Liver (tissue), 9 donors: ENCODE measurements around the gene SYNDIG1. TPM values are rescaled to one million over a fixed set of nuclear protein-coding genes. Genes with fewer than 3 reads are reported as not detected.
A peak's percentile ranks its signal among the peaks of the same experiment; 100 is the strongest.

ENCODE experiments used
- DNase-seq: peaks from one replicate; pipeline ENCODE4 v3.0.0-alpha.2; 2017; ENCODE audit warnings: low spot score
- H3K27ac ChIP-seq, 2 donors: one replicate each; pipeline ENCODE4 v1.7.0; 2013; ENCODE audit warnings: inconsistent platforms in 2 of 2, low read length in 2 of 2, control low read depth in 1 of 2, low read depth in 1 of 2, mild to moderate bottlenecking in 1 of 2
- H3K27me3 ChIP-seq, 4 donors: one replicate each; pipeline versions ENCODE4 v1.6.1 to v1.7.0; 2013; ENCODE audit warnings: low read length in 3 of 4, inconsistent platforms in 1 of 4, mild to moderate bottlenecking in 1 of 4, moderate library complexity in 1 of 4; ENCODE audit not compliant: control insufficient read depth in 4 of 4, insufficient read depth in 4 of 4
- H3K36me3 ChIP-seq, 4 donors: one replicate each; pipeline versions ENCODE4 v1.6.1 to v1.7.0; 2013; ENCODE audit warnings: low read length in 3 of 4, mild to moderate bottlenecking in 3 of 4, low read depth in 1 of 4, moderate library complexity in 1 of 4; ENCODE audit not compliant: control insufficient read depth in 4 of 4, insufficient read depth in 3 of 4
- H3K4me1 ChIP-seq, 4 donors: one replicate each; pipeline versions ENCODE4 v1.6.1 to v1.7.0; 2013; ENCODE audit warnings: low read length in 3 of 4, mild to moderate bottlenecking in 3 of 4, moderate library complexity in 1 of 4; ENCODE audit not compliant: control insufficient read depth in 4 of 4, insufficient read depth in 4 of 4
- H3K4me3 ChIP-seq, 3 donors: one replicate each; pipeline versions ENCODE4 v1.6.1 to v1.7.0; 2013; ENCODE audit warnings: low read length in 3 of 3, control low read depth in 1 of 3, low read depth in 1 of 3, mild to moderate bottlenecking in 1 of 3
- H3K9ac ChIP-seq, 2 donors: one replicate each; pipeline ENCODE4 v1.7.0; 2013; ENCODE audit warnings: low read length in 2 of 2, mild to moderate bottlenecking in 2 of 2, moderate library complexity in 2 of 2, control low read depth in 1 of 2, low read depth in 1 of 2
- H3K9me3 ChIP-seq, 4 donors: one replicate each; pipeline versions ENCODE4 v1.6.1 to v1.7.0; 2013; ENCODE audit warnings: low read length in 3 of 4; ENCODE audit not compliant: control insufficient read depth in 4 of 4
- EGR1 ChIP-seq, 2 donors: IDR thresholded peaks; 2 replicates each; pipeline ENCODE4 v1.6.1; 2016 to 2018; ENCODE audit warnings: antibody characterized with exemption in 2 of 2, low read depth in 2 of 2
- FOXA1 ChIP-seq: IDR thresholded peaks from 2 replicates; pipeline ENCODE4 v1.6.1; 2016; ENCODE audit warnings: antibody characterized with exemption
- FOXA2 ChIP-seq: IDR thresholded peaks from 2 replicates; pipeline ENCODE4 v1.6.1; 2016; ENCODE audit warnings: antibody characterized with exemption
- GABPA ChIP-seq, 2 donors: IDR thresholded peaks in 1 of 2; conservative IDR thresholded peaks in 1 of 2; 2 replicates each; pipeline ENCODE4 v1.6.1; 2016; ENCODE audit warnings: antibody characterized with exemption in 2 of 2, mild to moderate bottlenecking in 1 of 2, moderate library complexity in 1 of 2
- HNF4A ChIP-seq, 2 donors: conservative IDR thresholded peaks; 2 replicates each; pipeline ENCODE4 v1.6.1; 2016; ENCODE audit warnings: antibody characterized with exemption in 2 of 2, mild to moderate bottlenecking in 2 of 2
- HNF4G ChIP-seq: IDR thresholded peaks from 2 replicates; pipeline ENCODE4 v1.6.1; 2016; ENCODE audit warnings: antibody characterized with exemption
- JUND ChIP-seq, 2 donors: IDR thresholded peaks; 2 replicates each; pipeline ENCODE4 v1.6.1; 2016; ENCODE audit warnings: antibody characterized with exemption in 2 of 2
- NR2F2 ChIP-seq: IDR thresholded peaks from 2 replicates; pipeline ENCODE4 v1.6.1; 2016; ENCODE audit warnings: antibody characterized with exemption
- RXRA ChIP-seq, 2 donors: IDR thresholded peaks; 2 replicates each; pipeline ENCODE4 v1.6.1; 2017 to 2018; ENCODE audit warnings: antibody characterized with exemption in 2 of 2, mild to moderate bottlenecking in 1 of 2
- SP1 ChIP-seq: IDR thresholded peaks from 2 replicates; pipeline ENCODE4 v1.6.1; 2018; ENCODE audit warnings: antibody characterized with exemption, mild to moderate bottlenecking
- TAF1 ChIP-seq: conservative IDR thresholded peaks from 2 replicates; pipeline ENCODE4 v1.6.1; 2016; ENCODE audit warnings: antibody characterized with exemption, mild to moderate bottlenecking
- YY1 ChIP-seq: IDR thresholded peaks from 2 replicates; pipeline ENCODE4 v1.6.1; 2016; ENCODE audit warnings: antibody characterized with exemption, mild to moderate bottlenecking
- WGBS: extraction: QIAGEN DNeasy Blood & Tissue Kit; methylation state at CpG from one replicate; pipeline ENCODE4 v1.1.7; 2013; 5-methylcytosine and 5-hydroxymethylcytosine counted together
- polyA plus RNA-seq, 2 donors: library from polyadenylated mRNA; stranded (reverse) in 1 of 2; unstranded in 1 of 2; fragments of 200-250 nt in 1 of 2; fragments of >200 nt in 1 of 2; fragmentation: Nextera tagmentation in 1 of 2; extraction: Ambion mirVana in 1 of 2; gene quantifications; one replicate each; pipeline versions ENCODE4 v1.2.1 to v1.2.3, GENCODE V29; 2013 to 2015
- total RNA-seq, 2 donors: library from RNA; depleted of rRNA; stranded (reverse); fragments of >200 nt; gene quantifications; one replicate each; pipeline ENCODE4 v1.2.3, GENCODE V29; 2014
- TF ChIP-seq, protein P1 (sequence below): fragments of 150-350 bp; IDR thresholded peaks from 2 replicates; pipeline ENCODE4 v1.5.1; 2017; ENCODE audit warnings: improper control_type of control experiment, low read depth, low read length; ENCODE audit not compliant: missing input control
- TF ChIP-seq, protein P2 (sequence below): IDR thresholded peaks from 2 replicates; pipeline ENCODE4 v1.6.1; 2016; ENCODE audit warnings: antibody characterized with exemption
- TF ChIP-seq, protein P3 (sequence below): IDR thresholded peaks from 2 replicates; pipeline ENCODE4 v1.6.1; 2016; ENCODE audit warnings: antibody characterized with exemption
- TF ChIP-seq, protein P4 (sequence below): IDR thresholded peaks from 2 replicates; pipeline ENCODE4 v1.6.1; 2016; ENCODE audit warnings: antibody characterized with exemption, mild to moderate bottlenecking
- donor health status: healthy.
- donor health status: healthy.
- donor health status: healthy.
- donor health status: healthy.
- donor health status: healthy.

The SYNDIG1 gene
- total and polyA plus RNA-seq, 4 donors: 0.05 to 0.08 TPM; not detected in 2

DNA sequence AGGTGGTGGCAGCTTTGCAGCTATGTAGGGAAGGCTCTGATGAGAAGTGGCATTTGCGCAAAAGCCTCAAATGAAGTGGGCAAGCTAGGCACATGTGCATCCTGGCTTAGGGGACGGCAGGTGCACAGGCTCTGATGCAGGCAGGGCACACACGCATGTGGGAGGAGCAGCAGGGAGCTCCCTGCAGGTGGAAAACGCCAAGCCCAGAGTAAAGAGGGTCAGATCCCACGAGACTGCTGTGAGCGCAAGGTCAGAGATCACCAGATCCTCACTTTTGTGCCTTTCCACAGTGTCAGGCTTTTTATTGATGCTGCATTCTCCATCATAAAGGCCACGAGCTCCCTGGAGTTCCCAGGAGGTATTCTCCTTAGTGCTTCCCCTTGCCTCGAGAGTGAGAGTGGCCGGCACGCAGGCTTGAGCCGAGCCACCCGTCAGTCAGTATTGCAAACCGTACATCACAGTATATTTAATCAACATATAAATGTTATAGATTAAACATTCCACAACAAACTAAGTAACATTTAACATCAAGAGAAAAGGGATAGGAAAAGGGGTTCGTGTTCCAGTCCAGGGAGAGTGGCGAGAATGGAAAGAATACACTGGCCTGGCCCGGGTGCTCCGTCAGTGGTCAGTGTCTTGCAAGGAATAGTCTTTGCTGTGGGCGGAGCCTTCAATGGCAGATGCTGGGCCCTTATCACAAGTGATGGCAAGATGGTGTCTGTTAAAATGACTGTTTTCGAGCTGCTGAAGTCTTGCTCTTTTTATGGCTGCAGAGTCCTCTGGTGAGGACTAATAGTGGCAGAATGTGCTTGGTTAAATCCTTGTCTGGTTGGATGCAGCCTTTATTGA lies 109.4 kb downstream of the SYNDIG1 start:
- no peak overlapping the region for H3K4me3 ChIP-seq
- H3K36me3 ChIP-seq: no peaks in the 10 kb centered on the region
- no peaks in the 10 kb centered on the region for H3K4me1 ChIP-seq
- WGBS: 75% methylated on average over 19 of the region's 19 CpGs
- no peaks in the 10 kb centered on the region for H3K9me3 ChIP-seq
- peak; percentile 21 for DNase-seq
- no peak overlapping the region for H3K9ac ChIP-seq
- H3K27ac ChIP-seq: no peak overlapping the region
- TF ChIP-seq TAF1 (no peak), FOXA1 (no peak)
- no peaks in the 10 kb centered on the region for H3K27me3 ChIP-seq

DNA sequence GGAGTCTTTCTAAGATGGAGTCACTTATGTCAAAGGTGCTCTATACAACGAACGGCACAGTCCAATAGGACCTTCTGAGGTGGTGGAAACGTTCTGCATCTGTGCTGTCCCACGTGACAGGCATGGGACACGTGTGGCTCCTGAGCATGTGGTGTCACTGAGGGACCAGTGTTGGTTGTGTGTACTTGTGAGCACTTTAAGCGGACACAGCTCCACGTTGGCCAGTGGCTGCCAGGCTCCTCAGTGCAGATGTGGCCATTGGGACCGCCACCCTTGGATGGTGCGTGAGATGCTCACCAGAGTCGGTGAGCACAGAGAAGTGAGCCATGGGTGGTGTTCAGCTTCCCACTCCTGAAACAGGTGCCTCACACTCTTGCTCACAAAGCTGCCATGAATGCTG lies 110.0 kb downstream of the SYNDIG1 start:
- WGBS: 82% methylated on average over 10 of the region's 10 CpGs
- Histone ChIP-seq H3K9me3 (no peaks in the 10 kb centered on the region), H3K9ac (no peak overlapping the region), H3K4me1 (no peaks in the 10 kb centered on the region), H3K27ac (no peak overlapping the region), H3K36me3 (no peaks in the 10 kb centered on the region), H3K4me3 (no peak overlapping the region), H3K27me3 (no peaks in the 10 kb centered on the region)
- TF ChIP-seq TAF1 (no peak), HNF4A (conservative IDR thresholded peaks at IDR 0.05) (no peak), RXRA (IDR thresholded peaks at IDR 0.05) (no peak), FOXA2 (no peak), YY1 (no peak)
- TF ChIP-seq, protein P1, sequence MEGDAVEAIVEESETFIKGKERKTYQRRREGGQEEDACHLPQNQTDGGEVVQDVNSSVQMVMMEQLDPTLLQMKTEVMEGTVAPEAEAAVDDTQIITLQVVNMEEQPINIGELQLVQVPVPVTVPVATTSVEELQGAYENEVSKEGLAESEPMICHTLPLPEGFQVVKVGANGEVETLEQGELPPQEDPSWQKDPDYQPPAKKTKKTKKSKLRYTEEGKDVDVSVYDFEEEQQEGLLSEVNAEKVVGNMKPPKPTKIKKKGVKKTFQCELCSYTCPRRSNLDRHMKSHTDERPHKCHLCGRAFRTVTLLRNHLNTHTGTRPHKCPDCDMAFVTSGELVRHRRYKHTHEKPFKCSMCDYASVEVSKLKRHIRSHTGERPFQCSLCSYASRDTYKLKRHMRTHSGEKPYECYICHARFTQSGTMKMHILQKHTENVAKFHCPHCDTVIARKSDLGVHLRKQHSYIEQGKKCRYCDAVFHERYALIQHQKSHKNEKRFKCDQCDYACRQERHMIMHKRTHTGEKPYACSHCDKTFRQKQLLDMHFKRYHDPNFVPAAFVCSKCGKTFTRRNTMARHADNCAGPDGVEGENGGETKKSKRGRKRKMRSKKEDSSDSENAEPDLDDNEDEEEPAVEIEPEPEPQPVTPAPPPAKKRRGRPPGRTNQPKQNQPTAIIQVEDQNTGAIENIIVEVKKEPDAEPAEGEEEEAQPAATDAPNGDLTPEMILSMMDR: no peak
- TF ChIP-seq, protein P2, sequence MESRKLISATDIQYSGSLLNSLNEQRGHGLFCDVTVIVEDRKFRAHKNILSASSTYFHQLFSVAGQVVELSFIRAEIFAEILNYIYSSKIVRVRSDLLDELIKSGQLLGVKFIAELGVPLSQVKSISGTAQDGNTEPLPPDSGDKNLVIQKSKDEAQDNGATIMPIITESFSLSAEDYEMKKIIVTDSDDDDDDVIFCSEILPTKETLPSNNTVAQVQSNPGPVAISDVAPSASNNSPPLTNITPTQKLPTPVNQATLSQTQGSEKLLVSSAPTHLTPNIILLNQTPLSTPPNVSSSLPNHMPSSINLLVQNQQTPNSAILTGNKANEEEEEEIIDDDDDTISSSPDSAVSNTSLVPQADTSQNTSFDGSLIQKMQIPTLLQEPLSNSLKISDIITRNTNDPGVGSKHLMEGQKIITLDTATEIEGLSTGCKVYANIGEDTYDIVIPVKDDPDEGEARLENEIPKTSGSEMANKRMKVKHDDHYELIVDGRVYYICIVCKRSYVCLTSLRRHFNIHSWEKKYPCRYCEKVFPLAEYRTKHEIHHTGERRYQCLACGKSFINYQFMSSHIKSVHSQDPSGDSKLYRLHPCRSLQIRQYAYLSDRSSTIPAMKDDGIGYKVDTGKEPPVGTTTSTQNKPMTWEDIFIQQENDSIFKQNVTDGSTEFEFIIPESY: no peak
- TF ChIP-seq, protein P3, sequence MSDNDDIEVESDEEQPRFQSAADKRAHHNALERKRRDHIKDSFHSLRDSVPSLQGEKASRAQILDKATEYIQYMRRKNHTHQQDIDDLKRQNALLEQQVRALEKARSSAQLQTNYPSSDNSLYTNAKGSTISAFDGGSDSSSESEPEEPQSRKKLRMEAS: no peak
- peak; percentile 20 for DNase-seq

DNA sequence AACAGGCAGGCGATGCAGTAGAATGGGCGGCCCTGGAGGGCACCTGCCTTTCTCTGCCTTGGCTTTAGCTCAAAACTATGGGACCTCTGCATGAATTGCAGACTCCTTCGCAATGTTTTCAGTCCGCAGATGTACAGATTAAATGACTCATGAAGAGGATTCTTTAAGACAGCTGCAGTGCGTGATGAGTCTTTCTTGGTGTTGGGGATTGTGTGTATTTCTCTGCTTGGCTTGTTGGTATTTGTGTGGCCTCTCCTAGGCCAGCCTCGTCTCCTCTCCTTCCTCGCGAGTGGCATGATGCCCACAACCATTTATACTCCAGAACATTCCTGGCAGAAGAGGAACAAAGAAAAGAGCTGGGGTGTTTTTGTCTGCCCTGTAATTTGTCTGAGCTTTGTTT lies 110.6 kb downstream of the SYNDIG1 start:
- WGBS: 87% methylated on average over 8 of the region's 8 CpGs
- no peak for TF ChIP-seq EGR1 (IDR thresholded peaks at IDR 0.05; ENCODE audit: low read depth in 2 of 2)
- TF ChIP-seq NR2F2: no peak
- TF ChIP-seq JUND (IDR thresholded peaks at IDR 0.05): no peak
- TF ChIP-seq FOXA2: no peak
- TF ChIP-seq, protein P2: no peak
- no peak for TF ChIP-seq TAF1
- TF ChIP-seq RXRA (IDR thresholded peaks at IDR 0.05): no peak
- TF ChIP-seq SP1: no peak
- TF ChIP-seq HNF4A (conservative IDR thresholded peaks at IDR 0.05): no peak
- TF ChIP-seq FOXA1: no peak
- no peak for TF ChIP-seq GABPA (IDR thresholded peaks at IDR 0.05 in 1 of 2, conservative IDR thresholded peaks at IDR 0.05 in 1 of 2)
- no peak for TF ChIP-seq HNF4G
- TF ChIP-seq YY1: no peak
- TF ChIP-seq, protein P4, sequence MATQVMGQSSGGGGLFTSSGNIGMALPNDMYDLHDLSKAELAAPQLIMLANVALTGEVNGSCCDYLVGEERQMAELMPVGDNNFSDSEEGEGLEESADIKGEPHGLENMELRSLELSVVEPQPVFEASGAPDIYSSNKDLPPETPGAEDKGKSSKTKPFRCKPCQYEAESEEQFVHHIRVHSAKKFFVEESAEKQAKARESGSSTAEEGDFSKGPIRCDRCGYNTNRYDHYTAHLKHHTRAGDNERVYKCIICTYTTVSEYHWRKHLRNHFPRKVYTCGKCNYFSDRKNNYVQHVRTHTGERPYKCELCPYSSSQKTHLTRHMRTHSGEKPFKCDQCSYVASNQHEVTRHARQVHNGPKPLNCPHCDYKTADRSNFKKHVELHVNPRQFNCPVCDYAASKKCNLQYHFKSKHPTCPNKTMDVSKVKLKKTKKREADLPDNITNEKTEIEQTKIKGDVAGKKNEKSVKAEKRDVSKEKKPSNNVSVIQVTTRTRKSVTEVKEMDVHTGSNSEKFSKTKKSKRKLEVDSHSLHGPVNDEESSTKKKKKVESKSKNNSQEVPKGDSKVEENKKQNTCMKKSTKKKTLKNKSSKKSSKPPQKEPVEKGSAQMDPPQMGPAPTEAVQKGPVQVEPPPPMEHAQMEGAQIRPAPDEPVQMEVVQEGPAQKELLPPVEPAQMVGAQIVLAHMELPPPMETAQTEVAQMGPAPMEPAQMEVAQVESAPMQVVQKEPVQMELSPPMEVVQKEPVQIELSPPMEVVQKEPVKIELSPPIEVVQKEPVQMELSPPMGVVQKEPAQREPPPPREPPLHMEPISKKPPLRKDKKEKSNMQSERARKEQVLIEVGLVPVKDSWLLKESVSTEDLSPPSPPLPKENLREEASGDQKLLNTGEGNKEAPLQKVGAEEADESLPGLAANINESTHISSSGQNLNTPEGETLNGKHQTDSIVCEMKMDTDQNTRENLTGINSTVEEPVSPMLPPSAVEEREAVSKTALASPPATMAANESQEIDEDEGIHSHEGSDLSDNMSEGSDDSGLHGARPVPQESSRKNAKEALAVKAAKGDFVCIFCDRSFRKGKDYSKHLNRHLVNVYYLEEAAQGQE: no peak
- H3K4me1 ChIP-seq: no peaks in the 10 kb centered on the region
- H3K36me3 ChIP-seq: no peaks in the 10 kb centered on the region
- no peak overlapping the region for H3K27ac ChIP-seq
- peak; percentile 6 for DNase-seq
- no peak overlapping the region for H3K9ac ChIP-seq
- H3K4me3 ChIP-seq: no peak overlapping the region
- H3K27me3 ChIP-seq: no peaks in the 10 kb centered on the region
- H3K9me3 ChIP-seq: no peaks in the 10 kb centered on the region
